PFSK-1 (cell line): ENCODE measurements around the gene GPR132.

Experiments
- FOXP2 ChIP-seq: optimal IDR thresholded peaks from 2 replicates; pipeline ENCODE3; 2011; ENCODE audit warnings: borderline replicate concordance, control low read depth, inconsistent platforms; ENCODE audit not compliant: insufficient read depth; ENCODE audit errors: extremely low read length, extremely low read depth
- POLR2AphosphoS5 ChIP-seq: IDR thresholded peaks from 2 replicates; pipeline ENCODE4 v1.6.1; 2012; ENCODE audit warnings: low read depth, mild to moderate bottlenecking, control low read depth, low read length, moderate library complexity
- REST ChIP-seq, 2 experiments: IDR thresholded peaks; 2 replicates each; pipeline versions ENCODE4 v1.6.1 to v1.8.0; 2011 to 2012; ENCODE audit warnings: low read depth in 2 of 2, low read length in 2 of 2, control low read depth in 1 of 2, inconsistent platforms in 1 of 2, mild to moderate bottlenecking in 1 of 2, moderate library complexity in 1 of 2; ENCODE audit not compliant: insufficient read depth in 1 of 2
- SIN3A ChIP-seq: IDR thresholded peaks from 2 replicates; pipeline ENCODE4 v1.6.1; 2012; ENCODE audit warnings: mild to moderate bottlenecking, low read length, moderate library complexity, borderline replicate concordance; ENCODE audit not compliant: insufficient read depth
- TAF1 ChIP-seq: IDR thresholded peaks from 2 replicates; pipeline ENCODE4 v1.6.1; 2012; ENCODE audit warnings: low read length, control low read depth, borderline replicate concordance; ENCODE audit not compliant: insufficient read depth

Gene GPR132

GRCh38 chr14:105022276-105022670, 43.0 kb downstream of the GPR132 start:
- TF ChIP-seq POLR2AphosphoS5, result no peak
- no peak for TF ChIP-seq TAF1
- TF ChIP-seq FOXP2, result no peak

- TF ChIP-seq TAF1 (no peak), SIN3A (no peak), POLR2AphosphoS5 (no peak), REST (IDR thresholded peaks at IDR 0.05; ENCODE audit: insufficient read depth in 1 of 2, low read depth in 2 of 2, low read length in 2 of 2) (no peak), FOXP2 (no peak)
Measured at GRCh38 chr14:105021656-105022275, 43.5 kb downstream of the GPR132 start.

- TF ChIP-seq SIN3A (no peak), FOXP2 (peak; percentile 70), REST (IDR thresholded peaks at IDR 0.05; ENCODE audit: insufficient read depth in 1 of 2, low read depth in 2 of 2, low read length in 2 of 2) (no peak), POLR2AphosphoS5 (peak; percentile 57), TAF1 (no peak)
Measured at GRCh38 chr14:105020815-105021655, 44.2 kb downstream of the GPR132 start, which contains the start of gene CDCA4. TSS of gene CDCA4 (minus strand) at chr14:105021083. CDS start at chr14:105011929, 9,154 bp downstream.

GRCh38 chr14:105019861-105020814, 45.1 kb downstream of the GPR132 start:
- TF ChIP-seq TAF1, result no peak
- TF ChIP-seq REST (IDR thresholded peaks at IDR 0.05; ENCODE audit: insufficient read depth in 1 of 2, low read depth in 2 of 2, low read length in 2 of 2), result no peak
- no peak for TF ChIP-seq POLR2AphosphoS5
- no peak for TF ChIP-seq SIN3A
- TF ChIP-seq FOXP2, result no peak

- no peak for TF ChIP-seq POLR2AphosphoS5
- TF ChIP-seq FOXP2, result no peak
- TF ChIP-seq TAF1, result no peak
- TF ChIP-seq SIN3A, result no peak
- no peak for TF ChIP-seq REST (IDR thresholded peaks at IDR 0.05; ENCODE audit: insufficient read depth in 1 of 2, low read depth in 2 of 2, low read length in 2 of 2)
Measured at GRCh38 chr14:105018414-105018813, 46.8 kb downstream of the GPR132 start.
